MM.1S (cell line): ENCODE measurements around the gene ELP2.

ENCODE experiments used
- CTCF ChIP-seq: fragments of 300-600 bp; sonication (generic); IDR thresholded peaks from 2 replicates; pipeline ENCODE4 v1.5.1; 2016; ENCODE audit warnings: antibody characterized with exemption, low read length, mixed read lengths
- EZH2phosphoT487 ChIP-seq: fragments of 300-600 bp; sonication (generic); IDR thresholded peaks from 2 replicates; pipeline ENCODE4 v1.6.1; 2018; ENCODE audit warnings: antibody characterized with exemption, low read length

- no peak for TF ChIP-seq EZH2phosphoT487
- no peak for TF ChIP-seq CTCF
Observed at GRCh38 chr18:36112302-36112701, 17.4 kb upstream of the ELP2 start.
